ENCODE measurements around the gene ERAP2. TPM values are rescaled to one million over a fixed set of nuclear protein-coding genes. Genes with fewer than 3 reads are reported as not detected.

The ERAP2 gene
- polyA plus RNA-seq, 1 experiment: 2.5 TPM

DNA sequence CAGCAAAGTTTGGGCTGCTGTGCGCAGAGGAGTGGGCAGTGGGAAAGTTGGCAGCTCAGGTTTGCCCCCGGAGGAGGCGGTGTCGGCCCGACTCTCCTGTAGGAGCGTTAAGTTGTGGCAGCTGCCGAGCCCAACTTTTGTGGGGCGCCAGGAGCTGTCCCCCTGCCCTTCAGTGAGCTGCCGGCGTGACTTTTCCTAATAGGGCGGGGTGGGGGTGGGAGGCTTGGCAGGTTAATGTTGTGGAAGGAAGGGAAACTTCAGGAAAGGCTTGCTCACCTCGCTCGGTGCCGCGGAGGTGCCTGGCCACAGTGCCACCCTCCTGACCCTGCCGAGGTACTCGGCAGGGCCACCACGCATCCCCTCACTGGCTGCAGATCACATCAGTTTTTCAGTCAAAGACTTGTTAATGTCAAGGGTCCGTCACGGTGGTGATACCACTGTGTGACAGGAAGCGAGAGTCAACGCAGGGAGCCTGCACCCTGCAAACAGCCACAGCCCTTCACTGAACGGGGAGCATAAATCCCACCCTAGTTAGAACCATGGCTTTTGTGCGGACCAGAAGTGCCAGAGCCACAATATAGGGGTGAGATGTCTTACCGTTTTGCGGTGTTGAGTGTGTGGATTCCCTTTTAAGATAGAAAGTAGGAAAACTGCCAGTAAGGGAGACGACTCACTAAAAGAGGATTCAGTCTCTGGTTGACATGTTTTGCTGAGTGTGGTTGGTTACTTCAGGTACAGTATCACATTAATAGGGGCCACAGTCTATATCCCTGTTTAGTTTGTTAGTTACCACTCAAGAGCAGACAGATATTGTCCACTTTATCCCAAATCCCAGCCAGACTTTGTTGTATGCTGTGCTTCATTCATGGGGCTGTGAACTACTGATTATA lies 60.4 kb downstream of the ERAP2 start:
- TF ChIP-seq, protein P1, sequence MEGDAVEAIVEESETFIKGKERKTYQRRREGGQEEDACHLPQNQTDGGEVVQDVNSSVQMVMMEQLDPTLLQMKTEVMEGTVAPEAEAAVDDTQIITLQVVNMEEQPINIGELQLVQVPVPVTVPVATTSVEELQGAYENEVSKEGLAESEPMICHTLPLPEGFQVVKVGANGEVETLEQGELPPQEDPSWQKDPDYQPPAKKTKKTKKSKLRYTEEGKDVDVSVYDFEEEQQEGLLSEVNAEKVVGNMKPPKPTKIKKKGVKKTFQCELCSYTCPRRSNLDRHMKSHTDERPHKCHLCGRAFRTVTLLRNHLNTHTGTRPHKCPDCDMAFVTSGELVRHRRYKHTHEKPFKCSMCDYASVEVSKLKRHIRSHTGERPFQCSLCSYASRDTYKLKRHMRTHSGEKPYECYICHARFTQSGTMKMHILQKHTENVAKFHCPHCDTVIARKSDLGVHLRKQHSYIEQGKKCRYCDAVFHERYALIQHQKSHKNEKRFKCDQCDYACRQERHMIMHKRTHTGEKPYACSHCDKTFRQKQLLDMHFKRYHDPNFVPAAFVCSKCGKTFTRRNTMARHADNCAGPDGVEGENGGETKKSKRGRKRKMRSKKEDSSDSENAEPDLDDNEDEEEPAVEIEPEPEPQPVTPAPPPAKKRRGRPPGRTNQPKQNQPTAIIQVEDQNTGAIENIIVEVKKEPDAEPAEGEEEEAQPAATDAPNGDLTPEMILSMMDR (IDR thresholded peaks at IDR 0.05; ENCODE audit: low read depth, low read length): no peak
- Histone ChIP-seq H3K27me3 (ENCODE audit: control insufficient read depth, insufficient read depth, low read length) (no peaks in the 10 kb centered on the region), H3K4me3 (ENCODE audit: low read depth, low read length) (peak overlapping the region; percentile 88), H3K9me3 (ENCODE audit: control insufficient read depth, insufficient read depth, low read length) (no peaks in the 10 kb centered on the region; the same call in 1 of the 2 replicates), H3K27ac (ENCODE audit: low read depth, low read length) (peak overlapping the region; percentile 13)
- DNase-seq (ENCODE audit: low read depth, low spot score): no peak
- POLR2A ChIA-PET: interaction anchor here (0.8 to 1.4 kb wide), 3 partner anchors 42 to 129 kb away, joined by 3 to 11 read pairs (median 4); partner anchors contain the start of gene ERAP1
- CTCF ChIA-PET: interaction anchor here (0.6 to 1.4 kb wide), 3 partner anchors 12 to 224 kb away, joined by 3 to 8 read pairs (median 5); no protein-coding TSS in a partner anchor

DNA sequence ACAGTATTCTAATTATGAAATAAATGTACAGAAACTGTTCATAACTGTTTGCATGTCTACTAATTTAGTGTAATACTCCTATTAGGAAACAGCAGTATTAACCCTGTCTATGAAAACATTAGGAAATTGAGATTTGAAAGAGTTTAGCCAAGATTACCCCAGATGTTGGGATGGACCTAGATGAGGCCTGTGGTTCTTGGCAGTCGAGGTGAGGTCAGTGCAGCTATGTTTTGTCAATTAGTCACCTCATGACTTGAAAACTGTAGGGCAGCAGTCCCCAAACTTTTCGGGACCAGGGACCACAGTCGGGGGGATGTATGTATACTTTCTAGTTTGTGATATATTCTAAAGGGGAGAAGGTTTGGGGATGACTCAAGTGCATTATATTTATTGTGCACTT lies 64.3 kb downstream of the ERAP2 start:
- Histone ChIP-seq H3K27me3 (ENCODE audit: control insufficient read depth, insufficient read depth, low read length) (no peaks in the 10 kb centered on the region), H3K27ac (ENCODE audit: low read depth, low read length) (no peak overlapping the region), H3K9me3 (ENCODE audit: control insufficient read depth, insufficient read depth, low read length) (no peaks in the 10 kb centered on the region; the same call in 1 of the 2 replicates), H3K4me3 (ENCODE audit: low read depth, low read length) (no peak overlapping the region)
- ChIA-PET POLR2A (no interaction called here), CTCF (interaction anchor here (0.7 kb wide), 1 partner anchor 221 kb away, joined by 5 read pairs; no protein-coding TSS in a partner anchor)
- TF ChIP-seq, protein P1 (IDR thresholded peaks at IDR 0.05; ENCODE audit: low read depth, low read length): no peak
- no peak for DNase-seq (ENCODE audit: low read depth, low spot score)

DNA sequence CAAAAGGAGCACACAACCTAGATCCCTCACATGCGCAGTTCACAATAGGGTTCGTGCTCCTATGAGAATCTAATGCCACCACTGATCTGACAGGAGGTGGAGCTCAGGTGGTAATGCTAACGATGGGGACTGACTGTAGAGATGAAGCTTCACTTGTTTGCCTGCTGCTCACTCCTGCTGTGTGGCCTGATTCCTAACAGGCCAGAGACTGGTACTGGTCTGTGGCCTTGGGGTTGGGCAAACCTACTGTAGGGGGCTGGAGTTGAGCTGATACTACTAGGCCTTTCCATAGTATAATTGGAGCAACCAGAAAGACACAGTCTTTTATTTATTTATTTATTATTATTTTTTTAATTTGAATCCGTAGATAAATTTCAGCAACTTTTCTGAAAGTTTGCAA lies 64.8 kb downstream of the ERAP2 start:
- ChIA-PET POLR2A (no interaction called here), CTCF (interaction anchor here (1.1 kb wide), 1 partner anchor 25 kb away, joined by 3 read pairs; no protein-coding TSS in a partner anchor)
- TF ChIP-seq, protein P1 (IDR thresholded peaks at IDR 0.05; ENCODE audit: low read depth, low read length): no peak
- Histone ChIP-seq H3K4me3 (ENCODE audit: low read depth, low read length) (no peak overlapping the region), H3K27ac (ENCODE audit: low read depth, low read length) (no peak overlapping the region), H3K9me3 (ENCODE audit: control insufficient read depth, insufficient read depth, low read length) (no peaks in the 10 kb centered on the region; the same call in 1 of the 2 replicates), H3K27me3 (ENCODE audit: control insufficient read depth, insufficient read depth, low read length) (no peaks in the 10 kb centered on the region)
- no peak for DNase-seq (ENCODE audit: low read depth, low spot score)

DNA sequence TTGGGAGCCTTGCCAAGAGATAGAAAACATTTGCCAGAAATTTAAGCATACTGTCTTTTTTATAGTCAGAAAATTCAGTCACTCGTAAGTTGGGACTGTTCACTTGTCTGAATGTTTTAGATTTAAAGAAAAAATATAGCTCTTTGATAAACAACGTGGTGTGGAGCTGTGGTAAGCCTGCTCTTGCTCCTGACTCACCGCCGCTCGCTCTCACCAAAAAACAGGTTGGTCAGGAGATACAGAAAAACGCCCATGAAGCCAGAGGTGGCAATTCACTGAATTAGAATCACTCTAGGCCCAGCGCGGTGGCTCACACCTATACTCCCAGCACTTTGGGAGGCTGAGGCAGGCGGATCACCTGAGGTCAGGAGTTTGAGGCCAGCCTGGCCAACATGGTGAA lies 65.8 kb downstream of the ERAP2 start:
- Histone ChIP-seq H3K4me3 (ENCODE audit: low read depth, low read length) (no peak overlapping the region), H3K27ac (ENCODE audit: low read depth, low read length) (no peak overlapping the region), H3K27me3 (ENCODE audit: control insufficient read depth, insufficient read depth, low read length) (no peaks in the 10 kb centered on the region), H3K9me3 (ENCODE audit: control insufficient read depth, insufficient read depth, low read length) (no peaks in the 10 kb centered on the region)
- DNase-seq (ENCODE audit: low read depth, low spot score): no peak
- CTCF ChIA-PET: interaction anchor here (0.9 to 1.1 kb wide), 2 partner anchors 24 to 219 kb away, joined by 3 read pairs; no protein-coding TSS in a partner anchor
- POLR2A ChIA-PET: no interaction called here
- TF ChIP-seq, protein P1 (IDR thresholded peaks at IDR 0.05; ENCODE audit: low read depth, low read length): no peak

DNA sequence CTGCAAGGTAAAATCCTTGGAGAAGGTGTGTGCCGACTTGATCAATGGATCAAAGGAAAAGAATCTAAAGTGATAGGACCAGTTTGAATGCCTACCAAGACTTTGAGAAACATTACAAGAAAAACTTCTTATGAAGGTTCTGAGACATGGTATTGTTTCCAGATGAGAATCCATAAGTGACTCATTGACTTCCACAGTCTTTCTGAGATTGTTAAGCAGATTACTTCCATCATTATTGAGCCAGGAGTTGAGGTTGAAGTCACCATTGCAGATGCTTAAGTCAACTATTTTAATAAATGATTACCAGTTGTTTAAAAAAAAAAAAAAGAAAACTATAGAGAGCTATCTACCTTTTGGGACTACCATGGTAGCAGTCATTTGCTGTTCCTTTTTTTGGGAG lies 66.6 kb downstream of the ERAP2 start:
- Histone ChIP-seq H3K4me3 (ENCODE audit: low read depth, low read length) (no peak overlapping the region), H3K9me3 (ENCODE audit: control insufficient read depth, insufficient read depth, low read length) (no peaks in the 10 kb centered on the region), H3K27ac (ENCODE audit: low read depth, low read length) (no peak overlapping the region), H3K27me3 (ENCODE audit: control insufficient read depth, insufficient read depth, low read length) (no peaks in the 10 kb centered on the region)
- ChIA-PET CTCF (no interaction called here), POLR2A (no interaction called here)
- no peak for DNase-seq (ENCODE audit: low read depth, low spot score)
- TF ChIP-seq, protein P1 (IDR thresholded peaks at IDR 0.05; ENCODE audit: low read depth, low read length): no peak

Data from AG04450 (cell line).